HEK293T (cell line): ENCODE data around the gene ASB3.
"Not testable (repeated sequence)": the region's sequence is repeated elsewhere in the genome, so short reads cannot be mapped to it uniquely, and the experiment has no call there.

Experiments
- ELF4 ChIP-seq: fragments of 450-650 bp; IDR thresholded peaks from 2 replicates; pipeline ENCODE4 v1.6.1; 2017; ENCODE audit warnings: antibody characterized with exemption
- FOXM1 ChIP-seq: fragments of 450-650 bp; IDR thresholded peaks from 2 replicates; pipeline ENCODE4 v1.6.1; 2017; ENCODE audit warnings: mild to moderate bottlenecking, borderline replicate concordance
- HDGF ChIP-seq: fragments of 450-650 bp; IDR thresholded peaks from 2 replicates; pipeline ENCODE4 v1.6.1; 2017; ENCODE audit warnings: antibody characterized with exemption, borderline replicate concordance
- L3MBTL2 ChIP-seq: fragments of 450-650 bp; conservative IDR thresholded peaks from 2 replicates; pipeline ENCODE4 v1.6.1; 2016; ENCODE audit warnings: mild to moderate bottlenecking
- SP1 ChIP-seq: fragments of 450-650 bp; IDR thresholded peaks from 2 replicates; pipeline ENCODE4 v1.6.1; 2017
- TARDBP ChIP-seq: fragments of 450-650 bp; IDR thresholded peaks from 2 replicates; pipeline ENCODE4 v1.6.1; 2016
- TF ChIP-seq, protein P1 (sequence below): fragments of 450-650 bp; IDR thresholded peaks from 2 replicates; pipeline ENCODE4 v1.6.1; 2016

DNA sequence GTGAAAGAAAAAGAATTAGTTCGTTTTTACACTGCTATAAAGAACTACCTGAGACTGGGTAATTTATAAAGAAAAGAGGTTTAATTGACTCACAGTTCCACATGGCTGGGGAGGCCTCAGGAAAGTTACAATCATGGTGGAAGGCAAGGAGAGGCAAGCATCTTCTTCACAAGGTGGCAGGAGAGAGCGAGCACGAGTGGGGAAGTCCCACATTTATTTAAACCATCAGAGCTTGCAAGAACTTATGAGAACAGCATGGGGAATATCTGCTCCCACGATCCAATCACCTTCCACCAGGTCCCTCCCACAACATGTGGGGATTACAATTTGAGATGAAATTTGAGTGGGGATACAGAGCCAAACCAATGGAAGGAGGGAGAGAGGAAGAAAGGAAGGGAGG is 128.3 kb downstream of the ASB3 start:
- not testable (repeated sequence) for TF ChIP-seq FOXM1, SP1, ELF4, L3MBTL2, HDGF, TARDBP
- TF ChIP-seq, protein P1, sequence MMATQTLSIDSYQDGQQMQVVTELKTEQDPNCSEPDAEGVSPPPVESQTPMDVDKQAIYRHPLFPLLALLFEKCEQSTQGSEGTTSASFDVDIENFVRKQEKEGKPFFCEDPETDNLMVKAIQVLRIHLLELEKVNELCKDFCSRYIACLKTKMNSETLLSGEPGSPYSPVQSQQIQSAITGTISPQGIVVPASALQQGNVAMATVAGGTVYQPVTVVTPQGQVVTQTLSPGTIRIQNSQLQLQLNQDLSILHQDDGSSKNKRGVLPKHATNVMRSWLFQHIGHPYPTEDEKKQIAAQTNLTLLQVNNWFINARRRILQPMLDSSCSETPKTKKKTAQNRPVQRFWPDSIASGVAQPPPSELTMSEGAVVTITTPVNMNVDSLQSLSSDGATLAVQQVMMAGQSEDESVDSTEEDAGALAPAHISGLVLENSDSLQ: not testable (repeated sequence)
